ENCODE data around the gene BIN1.
"Not testable (repeated sequence)": the region's sequence is repeated elsewhere in the genome, so short reads cannot be mapped to it uniquely, and the experiment has no call there.

The BIN1 gene

GRCh38 chr2:127133793-127134192 lies 26.8 kb upstream of the BIN1 start:
- FAIRE-seq, result no peak

- no peak for FAIRE-seq
These were observed 23.5 kb upstream of the BIN1 start for GRCh38 chr2:127130421-127130820.

- FAIRE-seq, result no peak
These were observed 23.0 kb upstream of the BIN1 start for GRCh38 chr2:127129937-127130336.

GRCh38 chr2:127128445-127128904 lies 21.5 kb upstream of the BIN1 start:
- no peak for FAIRE-seq

- no peak for FAIRE-seq
These were observed 18.9 kb upstream of the BIN1 start for GRCh38 chr2:127125821-127126220.

GRCh38 chr2:127124426-127124825 lies 17.5 kb upstream of the BIN1 start:
- no peak for FAIRE-seq

- FAIRE-seq, result no peak
These were observed 15.5 kb upstream of the BIN1 start for GRCh38 chr2:127122361-127123027.

GRCh38 chr2:127121776-127122176 lies 14.8 kb upstream of the BIN1 start:
- FAIRE-seq, result no peak

GRCh38 chr2:127121353-127121752 lies 14.4 kb upstream of the BIN1 start:
- FAIRE-seq, result no peak

GRCh38 chr2:127120408-127120807 lies 13.5 kb upstream of the BIN1 start:
- not testable (repeated sequence) for FAIRE-seq

GRCh38 chr2:127118467-127118866 lies 11.5 kb upstream of the BIN1 start:
- FAIRE-seq, result no peak

GRCh38 chr2:127118038-127118437 lies 11.1 kb upstream of the BIN1 start:
- FAIRE-seq, result no peak

- FAIRE-seq, result no peak
These were observed 10.6 kb upstream of the BIN1 start for GRCh38 chr2:127117603-127118002.

GRCh38 chr2:127115471-127116199 lies 8.7 kb upstream of the BIN1 start:
- no peak for FAIRE-seq

- FAIRE-seq, result no peak
These were observed 4.0 kb upstream of the BIN1 start for GRCh38 chr2:127110985-127111384.

GRCh38 chr2:127108090-127108523 lies 1.2 kb upstream of the BIN1 start:
- no peak for FAIRE-seq

- FAIRE-seq, result no peak
These were observed 657 bp upstream of the BIN1 start for GRCh38 chr2:127107622-127107999.

GRCh38 chr2:127106457-127106990 lies 430 bp downstream of the BIN1 start:
- FAIRE-seq, result no peak

- FAIRE-seq, result no peak
These were observed 1.1 kb downstream of the BIN1 start for GRCh38 chr2:127105656-127106456.

GRCh38 chr2:127104881-127105655 lies 1.9 kb downstream of the BIN1 start:
- no peak for FAIRE-seq

- no peak for FAIRE-seq
These were observed 2.7 kb downstream of the BIN1 start for GRCh38 chr2:127104166-127104660.

Data from TTC549 (cell line).